SW480 (cell line): Measurements from ENCODE around the gene BCL2L1.
"Not testable (repeated sequence)": the region's sequence is repeated elsewhere in the genome, so short reads cannot be mapped to it uniquely, and the experiment has no call there.

Experiments used
- DNase-seq: peaks from one replicate; pipeline ENCODE4 v3.0.0-alpha.2; 2016; ENCODE audit warnings: low spot score

The BCL2L1 gene

DNA sequence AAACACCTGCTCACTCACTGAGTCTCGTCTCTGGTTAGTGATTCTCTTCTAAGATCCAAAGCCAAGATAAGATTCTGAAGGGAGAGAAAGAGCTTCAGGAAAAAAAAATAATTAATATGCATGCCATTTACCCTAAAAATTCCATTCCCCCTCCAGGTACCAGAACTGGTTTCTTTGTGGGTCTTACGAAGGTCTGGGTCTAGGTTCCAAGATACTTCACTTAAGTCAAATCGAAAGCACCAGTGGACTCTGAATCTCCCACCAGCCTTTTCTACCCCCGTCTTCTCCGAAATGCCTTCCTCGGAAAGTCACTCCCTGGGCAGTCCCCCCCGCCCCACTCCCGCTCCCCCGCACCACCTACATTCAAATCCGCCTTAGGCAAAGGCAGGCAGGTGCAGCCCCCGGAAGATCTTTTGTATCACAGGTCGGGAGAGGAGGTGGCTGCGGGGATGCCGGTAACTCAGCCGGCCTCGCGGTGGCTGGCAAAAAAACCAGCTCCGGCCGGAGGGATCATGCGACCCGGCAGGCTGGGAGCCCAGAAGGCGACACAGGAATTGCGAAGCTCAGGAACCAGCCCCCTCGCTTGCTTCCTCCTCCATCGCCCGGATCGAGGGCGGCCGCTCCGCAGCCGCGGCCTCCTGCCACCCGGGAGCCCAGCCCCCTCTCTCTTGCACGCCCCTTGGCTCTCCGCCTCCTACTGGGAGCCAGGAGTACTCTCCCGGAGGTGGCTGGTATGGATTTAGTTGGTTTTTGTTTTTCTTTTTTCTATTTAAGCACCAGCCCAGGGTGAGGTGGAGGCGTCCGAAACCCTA, at the start of gene BCL2L1:
Gene BCL2L1, minus strand, starts transcription at position 612 of the 812 bp plus-strand sequence. CDS start 650 bp downstream, outside the sequence.
- DNase-seq, result peak; percentile 94

- no peak for DNase-seq
Observed at GRCh38 chr20:31770243-31770642, 47.6 kb upstream of the BCL2L1 start.

- no peak for DNase-seq
Observed at GRCh38 chr20:31769681-31770080, 47.0 kb upstream of the BCL2L1 start.

- DNase-seq, result no peak
Observed at GRCh38 chr20:31767805-31768204, 45.1 kb upstream of the BCL2L1 start.

DNA sequence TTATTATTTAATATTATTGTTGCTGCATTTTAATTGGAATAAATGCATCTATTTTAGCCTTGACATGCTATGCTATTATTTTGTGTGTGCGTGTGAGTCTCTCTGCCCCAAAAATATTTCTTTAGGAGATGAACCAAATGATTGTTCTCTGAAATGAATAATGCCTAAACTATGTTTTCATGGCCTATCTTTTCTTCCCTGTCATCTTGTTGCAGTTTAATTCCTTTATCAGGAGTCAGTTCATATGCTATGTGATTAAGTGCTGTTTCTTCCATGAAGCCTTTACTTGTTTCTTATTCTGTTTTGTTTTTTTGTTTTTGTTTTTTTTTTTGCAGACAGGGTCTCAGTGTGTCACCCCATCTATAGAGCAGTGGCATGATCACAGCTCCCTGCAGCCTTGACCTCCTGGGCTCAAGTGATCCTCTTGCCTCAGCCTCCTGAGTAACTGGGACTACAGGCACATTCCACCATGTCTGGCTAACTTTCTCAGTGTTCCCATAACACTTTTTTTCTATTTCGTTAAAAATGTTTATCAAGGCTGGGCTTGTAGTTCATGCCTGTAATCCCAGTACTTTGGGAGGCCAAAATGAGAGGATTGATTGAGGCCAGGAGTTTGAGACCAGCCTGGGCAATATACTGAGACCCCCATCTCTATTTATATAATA, 42.1 kb upstream of the BCL2L1 start:
- no peak for DNase-seq

DNA sequence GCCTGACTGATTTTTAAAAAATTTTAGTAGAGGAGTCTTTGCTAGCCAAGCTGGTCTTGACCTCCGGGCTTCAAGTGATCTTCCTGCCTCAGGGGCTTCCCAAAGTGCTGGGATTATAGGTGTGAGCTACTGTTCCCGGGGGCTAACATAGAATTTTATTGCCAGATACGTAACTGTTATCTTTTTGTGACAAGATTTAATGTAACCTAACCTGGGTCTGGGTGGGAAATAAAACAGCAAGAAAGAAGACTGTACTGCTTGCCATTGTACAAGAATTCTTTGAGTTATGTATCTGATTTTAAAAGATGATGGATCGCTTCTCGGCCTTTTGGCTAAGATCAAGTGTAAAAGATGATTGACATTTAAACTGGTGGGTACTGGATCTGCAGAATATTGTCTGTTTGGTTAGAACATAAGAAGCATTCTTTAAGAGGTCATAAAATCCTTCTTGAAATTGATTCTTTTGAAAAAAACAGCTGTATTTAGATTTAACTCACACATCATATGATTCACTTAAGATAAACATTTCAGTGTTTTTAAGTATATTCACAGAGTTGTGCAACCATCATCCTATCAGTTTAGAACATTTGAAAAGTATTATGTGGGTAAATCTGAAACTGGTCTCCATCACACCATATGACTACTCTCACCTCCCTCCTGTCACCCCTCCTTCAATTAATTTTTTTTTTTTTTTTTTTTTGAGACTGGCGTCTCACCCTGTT, 38.0 kb upstream of the BCL2L1 start:
- no peak for DNase-seq

GRCh38 chr20:31759836-31760518, 37.3 kb upstream of the BCL2L1 start:
- no peak for DNase-seq

GRCh38 chr20:31758991-31759390, 36.3 kb upstream of the BCL2L1 start:
- DNase-seq, result no peak

GRCh38 chr20:31758521-31758920, 35.9 kb upstream of the BCL2L1 start:
- no peak for DNase-seq

DNA sequence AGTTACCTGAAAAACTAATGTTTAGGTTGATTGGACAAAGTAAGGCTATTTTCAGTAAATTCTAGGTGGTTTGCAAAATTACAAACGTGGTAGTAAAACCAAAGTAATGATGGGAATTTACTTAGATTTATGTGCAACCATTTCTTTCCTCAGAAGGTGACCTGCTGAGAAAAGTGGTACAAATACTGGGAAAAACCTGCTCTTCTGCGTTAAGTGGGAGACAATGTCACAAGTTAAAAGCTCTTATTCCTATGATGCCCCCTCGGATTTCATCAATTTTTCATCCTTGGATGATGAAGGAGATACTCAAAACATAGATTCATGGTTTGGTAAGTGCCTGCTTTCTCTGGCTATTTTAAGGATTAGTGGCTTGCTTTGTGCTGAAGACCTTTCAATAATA, 34.6 kb upstream of the BCL2L1 start:
- no peak for DNase-seq

- DNase-seq, result no peak
Observed at GRCh38 chr20:31751126-31751525, 28.5 kb upstream of the BCL2L1 start.

DNA sequence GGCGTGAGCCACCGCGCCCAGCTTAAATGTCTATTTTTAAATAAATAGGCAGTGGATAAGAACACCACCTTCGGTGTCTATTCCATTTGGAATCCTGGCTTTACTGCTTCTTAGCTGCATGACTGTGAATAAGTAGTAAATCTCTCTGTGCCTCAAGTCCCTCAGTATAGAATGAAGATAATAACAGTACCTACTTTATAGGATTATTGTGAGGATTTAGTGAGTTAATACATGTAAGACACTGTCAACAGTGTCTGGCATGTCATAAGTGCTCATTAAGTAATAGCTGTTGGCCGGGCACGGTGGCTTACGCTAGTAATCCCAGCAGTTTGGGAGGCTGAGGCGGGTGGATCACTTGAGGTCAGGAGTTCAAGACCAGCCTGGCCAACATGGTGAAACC, 26.6 kb upstream of the BCL2L1 start:
- no peak for DNase-seq

DNA sequence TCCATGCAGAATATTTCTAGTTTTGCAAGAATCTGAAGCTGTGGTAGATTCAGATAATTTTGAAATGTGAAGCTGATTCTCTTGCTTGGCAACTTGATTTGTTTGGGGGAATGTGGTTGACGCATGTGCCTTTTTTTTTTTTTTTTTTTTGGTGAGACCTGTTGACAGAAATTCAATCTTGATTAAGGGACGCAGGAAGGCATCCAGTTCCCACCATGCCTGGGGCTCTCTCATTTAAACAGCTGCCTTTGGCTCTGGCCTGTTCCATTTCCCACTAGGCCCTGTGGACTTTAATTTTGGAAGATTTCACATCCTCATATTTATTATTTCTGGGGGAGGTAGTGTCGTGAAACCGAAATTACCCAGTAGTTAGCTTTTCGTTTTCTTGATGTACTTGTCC, 25.0 kb upstream of the BCL2L1 start:
- no peak for DNase-seq

DNA sequence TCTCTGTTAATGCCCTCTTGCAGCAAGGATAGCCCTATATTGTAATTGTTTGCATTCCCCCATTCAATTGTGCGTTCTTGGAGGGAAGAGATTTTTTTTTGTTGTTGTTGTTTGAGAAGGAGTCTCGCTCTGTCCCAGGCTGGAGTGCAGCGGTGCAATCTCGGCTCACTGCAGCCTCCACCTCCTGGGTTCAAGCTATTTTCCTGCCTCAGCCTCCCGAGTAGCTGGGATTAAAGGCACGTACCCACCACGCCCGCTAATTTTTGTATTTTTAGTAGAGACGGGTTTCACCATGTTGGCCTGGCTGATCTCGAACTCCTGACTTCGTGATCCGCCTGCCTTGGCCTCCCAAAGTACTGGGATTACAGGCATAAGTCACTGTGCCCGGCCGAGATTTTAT, 24.4 kb upstream of the BCL2L1 start:
- DNase-seq, result not testable (repeated sequence)

- no peak for DNase-seq
Observed at GRCh38 chr20:31746068-31746878, 23.6 kb upstream of the BCL2L1 start.

DNA sequence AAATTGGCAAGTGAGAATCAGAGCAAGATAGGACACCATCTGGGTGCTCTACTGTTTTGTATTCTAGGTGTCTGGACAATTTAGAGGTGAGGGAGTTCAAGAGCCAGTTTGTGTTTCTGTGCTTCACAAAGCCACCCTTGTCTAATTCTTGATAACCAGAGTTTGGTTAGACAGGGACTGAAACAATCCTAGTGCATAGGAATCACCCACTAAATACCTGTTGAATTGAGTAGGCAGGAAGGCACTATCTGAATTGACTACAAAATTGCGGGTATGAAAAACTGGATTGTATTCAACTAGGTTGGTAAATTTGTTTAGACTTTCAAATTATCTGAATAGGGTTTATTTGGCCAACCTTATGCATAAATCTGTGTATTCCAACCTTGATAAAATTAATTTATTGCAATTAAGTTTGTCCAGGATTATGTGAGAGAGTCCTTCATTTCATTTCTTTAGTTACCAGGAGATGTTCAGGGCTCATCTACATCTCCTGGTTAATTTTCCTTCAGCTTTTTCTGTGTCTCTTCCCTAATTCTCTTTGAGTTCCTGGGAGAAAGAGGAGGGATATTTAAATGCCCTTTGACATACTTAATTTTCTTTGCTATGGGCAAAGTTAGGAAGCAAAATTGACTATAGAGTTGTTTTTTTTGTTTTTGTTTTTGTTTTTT, 18.1 kb upstream of the BCL2L1 start:
- no peak for DNase-seq

DNA sequence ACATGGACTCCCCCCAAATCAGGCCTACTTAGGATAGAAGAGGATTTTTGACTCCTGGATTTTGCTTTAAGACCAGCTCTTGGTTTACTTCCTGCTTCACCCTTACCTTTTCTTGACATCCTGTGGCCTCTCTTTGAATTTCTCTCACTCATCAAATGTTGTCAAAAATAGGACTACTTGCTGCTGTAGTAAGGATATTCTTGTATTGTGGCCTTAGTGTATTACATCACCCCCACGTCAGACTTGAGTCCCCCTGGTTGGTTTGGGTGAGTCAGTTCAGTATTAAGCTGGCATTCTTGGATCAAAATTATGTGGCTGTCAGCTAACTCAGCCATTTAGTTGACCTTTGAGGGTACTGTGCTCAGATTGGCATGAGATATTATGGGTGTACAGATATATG, 17.5 kb upstream of the BCL2L1 start:
- peak; percentile 61 for DNase-seq

DNA sequence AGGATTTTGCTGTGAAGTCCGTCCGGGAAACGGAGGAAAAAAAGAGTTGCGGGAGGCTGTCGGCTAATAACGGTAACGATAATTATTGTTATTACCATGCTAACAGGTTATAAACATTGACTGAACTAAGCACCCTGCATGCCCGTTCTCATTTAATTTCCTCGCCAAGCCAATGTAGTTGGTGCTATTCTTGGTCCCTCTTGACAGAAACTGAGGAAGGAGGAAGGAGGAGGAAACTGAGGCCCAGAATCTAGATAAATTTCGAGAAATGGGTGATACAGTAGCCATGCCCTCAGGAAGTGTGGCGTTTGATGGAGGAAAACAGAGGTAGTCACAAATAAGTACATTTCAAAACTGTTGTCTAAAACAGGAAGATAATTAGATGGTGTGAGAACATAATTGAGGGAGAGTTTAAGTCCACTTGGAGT, 16.9 kb upstream of the BCL2L1 start:
- no peak for DNase-seq

GRCh38 chr20:31738729-31739549, 16.3 kb upstream of the BCL2L1 start, which contains the start of gene TPX2:
TSS of gene TPX2 (plus strand) at chr20:31739290. CDS start at chr20:31757477, 18,187 bp downstream.
- peak; percentile 100 for DNase-seq

GRCh38 chr20:31731321-31731717, 8.7 kb upstream of the BCL2L1 start:
- no peak for DNase-seq
